ENCODE data around the gene FADS6. TPM values are rescaled to one million over a fixed set of nuclear protein-coding genes. Genes with fewer than 3 reads are reported as not detected.

Gene FADS6
- total and polyA plus RNA-seq, 2 donors from 2014 or later, result not detected

DNA sequence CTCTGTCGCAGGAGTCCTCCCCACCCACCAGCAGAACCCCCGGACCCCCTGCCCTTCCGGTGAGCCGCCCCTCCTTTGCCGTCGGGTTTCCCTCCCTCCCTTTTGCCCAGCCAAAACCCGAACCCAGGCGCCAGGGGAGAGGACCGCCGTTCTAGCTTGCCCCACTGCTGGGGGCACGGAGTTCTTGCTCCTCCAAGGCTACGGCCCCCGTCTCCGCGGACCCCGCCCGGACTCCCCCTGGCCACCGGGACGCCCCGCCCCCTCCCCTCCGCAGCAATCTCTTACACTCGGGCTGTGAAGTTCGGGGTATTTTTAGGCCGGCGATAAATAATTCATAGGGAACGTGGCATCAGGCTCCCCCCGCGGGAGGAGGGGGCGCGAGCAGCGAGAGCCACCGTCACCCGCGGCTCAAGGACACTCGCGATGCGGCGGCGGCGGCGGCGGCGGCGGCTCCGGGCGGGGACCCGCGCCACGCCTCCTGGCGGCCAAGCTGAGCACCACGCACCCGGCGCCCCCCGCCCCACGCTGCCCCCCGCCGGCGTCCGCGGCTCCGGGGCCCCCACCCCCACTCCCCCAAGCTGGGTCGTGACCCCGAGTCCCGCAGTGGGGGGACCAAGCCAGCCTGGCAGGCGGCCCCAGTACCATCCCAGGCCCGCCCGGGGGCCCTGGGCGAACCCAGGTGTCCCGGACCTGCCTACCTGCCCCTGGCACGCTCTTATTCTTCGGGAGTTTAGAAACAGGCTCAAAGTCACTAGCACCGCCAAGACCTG lies 33.8 kb downstream of the FADS6 start, which contains the start of gene GRIN2C:
Gene GRIN2C (minus strand): TSS at position 427 of the 770 bp plus-strand sequence. CDS start 4,793 bp downstream, outside the sequence.
- Histone ChIP-seq H3K4me1 (ENCODE audit: control insufficient read depth in 2 of 3, insufficient read depth in 2 of 3, low read depth in 1 of 3, low read length in 3 of 3) (peaks cover 0 to 5% (median 2%) of the 10 kb centered on the region in 3 donors), H3K9ac (ENCODE audit: low read length in 3 of 3) (no peak within 1 kb of the TSS), H3K27ac (ENCODE audit: low read depth in 2 of 2, low read length in 2 of 2) (no peak within 1 kb of the TSS), H3K9me3 (ENCODE audit: control insufficient read depth in 2 of 3, insufficient read depth in 1 of 3, low read length in 3 of 3) (no peaks in the 10 kb centered on the region), H3K36me3 (ENCODE audit: control insufficient read depth in 2 of 3, insufficient read depth in 3 of 3, low read length in 3 of 3) (no peaks in the 10 kb centered on the region), H3K4me3 (ENCODE audit: low read length in 3 of 3) (no peak within 1 kb of the TSS), H3K27me3 (ENCODE audit: control insufficient read depth, insufficient read depth, low read length) (peaks cover 25% of the 10 kb centered on the region)
- FAIRE-seq, result no peak
- TF ChIP-seq, protein P1, sequence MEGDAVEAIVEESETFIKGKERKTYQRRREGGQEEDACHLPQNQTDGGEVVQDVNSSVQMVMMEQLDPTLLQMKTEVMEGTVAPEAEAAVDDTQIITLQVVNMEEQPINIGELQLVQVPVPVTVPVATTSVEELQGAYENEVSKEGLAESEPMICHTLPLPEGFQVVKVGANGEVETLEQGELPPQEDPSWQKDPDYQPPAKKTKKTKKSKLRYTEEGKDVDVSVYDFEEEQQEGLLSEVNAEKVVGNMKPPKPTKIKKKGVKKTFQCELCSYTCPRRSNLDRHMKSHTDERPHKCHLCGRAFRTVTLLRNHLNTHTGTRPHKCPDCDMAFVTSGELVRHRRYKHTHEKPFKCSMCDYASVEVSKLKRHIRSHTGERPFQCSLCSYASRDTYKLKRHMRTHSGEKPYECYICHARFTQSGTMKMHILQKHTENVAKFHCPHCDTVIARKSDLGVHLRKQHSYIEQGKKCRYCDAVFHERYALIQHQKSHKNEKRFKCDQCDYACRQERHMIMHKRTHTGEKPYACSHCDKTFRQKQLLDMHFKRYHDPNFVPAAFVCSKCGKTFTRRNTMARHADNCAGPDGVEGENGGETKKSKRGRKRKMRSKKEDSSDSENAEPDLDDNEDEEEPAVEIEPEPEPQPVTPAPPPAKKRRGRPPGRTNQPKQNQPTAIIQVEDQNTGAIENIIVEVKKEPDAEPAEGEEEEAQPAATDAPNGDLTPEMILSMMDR (IDR thresholded peaks at IDR 0.05; ENCODE audit: borderline replicate concordance, extremely low read depth, insufficient read depth), result no peak
- intact Hi-C loops (cut with DNase I), result loop anchor here (5.0 to 10.0 kb wide), 2 partner anchors 67 to 115 kb away; partner anchors contain the start of gene NHERF1
- peak in 1 of 5 donors; percentile 64 for DNase-seq

DNA sequence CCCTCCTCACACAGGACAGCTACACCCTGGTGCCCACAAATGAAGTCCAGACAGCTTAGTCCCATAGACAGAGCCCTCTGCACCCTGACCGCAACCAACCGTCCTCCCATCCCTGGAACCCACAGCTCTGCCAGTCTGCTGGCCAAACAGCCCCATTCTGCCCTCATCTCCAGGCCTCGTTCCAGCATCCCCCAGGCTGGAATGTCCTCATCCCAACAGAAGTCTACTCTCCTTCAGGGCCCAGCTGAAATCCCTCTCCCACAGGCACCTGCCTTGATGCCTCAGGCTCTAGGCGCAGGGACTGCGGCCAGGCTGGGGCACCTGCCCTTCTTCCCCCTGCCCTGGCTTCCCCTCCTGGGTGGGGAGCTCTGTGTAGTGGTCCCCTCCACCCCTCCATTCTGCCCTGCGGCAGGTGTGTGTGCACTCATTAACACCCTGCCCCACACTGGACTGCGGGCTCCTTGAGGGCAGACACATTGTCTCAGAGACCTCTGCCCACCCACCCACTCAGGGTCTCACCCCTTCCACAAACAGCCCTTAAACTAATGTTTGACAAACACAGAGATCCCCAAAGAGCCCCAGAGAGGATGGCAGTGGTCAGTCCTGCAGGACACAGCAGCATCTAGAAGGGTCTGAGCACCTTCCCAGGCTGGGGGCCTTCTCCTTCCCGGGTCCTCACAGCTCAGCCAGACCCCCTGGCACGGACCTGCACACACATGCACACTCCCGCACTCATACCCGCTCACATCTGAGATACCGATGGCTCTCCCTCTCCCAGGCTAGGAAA lies 34.6 kb downstream of the FADS6 start:
- Histone ChIP-seq H3K27ac (ENCODE audit: low read depth in 2 of 2, low read length in 2 of 2) (no peak overlapping the region), H3K4me1 (ENCODE audit: control insufficient read depth in 2 of 3, insufficient read depth in 2 of 3, low read depth in 1 of 3, low read length in 3 of 3) (peaks cover 0 to 5% (median 2%) of the 10 kb centered on the region in 3 donors), H3K36me3 (ENCODE audit: control insufficient read depth in 2 of 3, insufficient read depth in 3 of 3, low read length in 3 of 3) (no peaks in the 10 kb centered on the region), H3K4me3 (ENCODE audit: low read length in 3 of 3) (no peak overlapping the region), H3K27me3 (ENCODE audit: control insufficient read depth, insufficient read depth, low read length) (peaks cover 25% of the 10 kb centered on the region), H3K9me3 (ENCODE audit: control insufficient read depth in 2 of 3, insufficient read depth in 1 of 3, low read length in 3 of 3) (no peaks in the 10 kb centered on the region), H3K9ac (ENCODE audit: low read length in 3 of 3) (no peak overlapping the region)
- DNase-seq, result no peak
- TF ChIP-seq, protein P1 (IDR thresholded peaks at IDR 0.05; ENCODE audit: borderline replicate concordance, extremely low read depth, insufficient read depth), result no peak
- FAIRE-seq, result no peak
- intact Hi-C loops (cut with DNase I), result no loop called here

DNA sequence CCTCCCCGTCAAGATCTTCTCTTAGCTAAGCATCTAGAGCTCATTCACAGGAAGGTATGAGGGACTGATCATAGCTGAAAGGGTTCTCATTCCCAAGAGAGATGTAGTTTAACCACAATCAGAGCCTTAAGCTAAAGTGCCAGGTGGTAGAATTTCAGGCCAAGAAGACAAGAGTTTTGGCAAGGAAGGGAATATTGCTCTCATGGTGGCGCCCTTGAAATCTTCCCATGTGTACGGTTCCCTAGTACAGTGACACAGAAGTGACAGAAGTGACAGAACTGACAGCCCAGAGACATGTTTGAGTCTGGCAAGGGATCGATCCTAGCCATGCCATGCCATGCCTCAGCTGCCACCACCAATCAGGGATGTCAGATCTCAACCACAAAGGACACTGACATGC lies 36.2 kb downstream of the FADS6 start:
- DNase-seq (no peak), FAIRE-seq (no peak)
- Histone ChIP-seq H3K27ac (ENCODE audit: low read depth in 2 of 2, low read length in 2 of 2) (no peak overlapping the region), H3K4me1 (ENCODE audit: control insufficient read depth in 2 of 3, insufficient read depth in 2 of 3, low read depth in 1 of 3, low read length in 3 of 3) (peaks cover 0 to 4% (median 2%) of the 10 kb centered on the region in 3 donors), H3K9me3 (ENCODE audit: control insufficient read depth in 2 of 3, insufficient read depth in 1 of 3, low read length in 3 of 3) (no peaks in the 10 kb centered on the region), H3K27me3 (ENCODE audit: control insufficient read depth, insufficient read depth, low read length) (peaks cover 25% of the 10 kb centered on the region), H3K9ac (ENCODE audit: low read length in 3 of 3) (no peak overlapping the region), H3K4me3 (ENCODE audit: low read length in 3 of 3) (no peak overlapping the region), H3K36me3 (ENCODE audit: control insufficient read depth in 2 of 3, insufficient read depth in 3 of 3, low read length in 3 of 3) (no peaks in the 10 kb centered on the region)
- TF ChIP-seq, protein P1 (IDR thresholded peaks at IDR 0.05; ENCODE audit: borderline replicate concordance, extremely low read depth, insufficient read depth), result no peak
- intact Hi-C loops (cut with DNase I), result no loop called here

Measured in kidney (tissue), 14 donors.